ENCODE data around the gene DZIP1.

GRCh38 chr13:95642028-95642621 is 2.4 kb downstream of the DZIP1 start:
- no peak for TF ChIP-seq POLR2A (IDR thresholded peaks at IDR 0.05; ENCODE audit: low read length)
- TF ChIP-seq GATA1 (IDR thresholded peaks at IDR 0.05; ENCODE audit: low read depth, low read length): no peak
